ENCODE results near the gene TRMU.

The TRMU gene

DNA sequence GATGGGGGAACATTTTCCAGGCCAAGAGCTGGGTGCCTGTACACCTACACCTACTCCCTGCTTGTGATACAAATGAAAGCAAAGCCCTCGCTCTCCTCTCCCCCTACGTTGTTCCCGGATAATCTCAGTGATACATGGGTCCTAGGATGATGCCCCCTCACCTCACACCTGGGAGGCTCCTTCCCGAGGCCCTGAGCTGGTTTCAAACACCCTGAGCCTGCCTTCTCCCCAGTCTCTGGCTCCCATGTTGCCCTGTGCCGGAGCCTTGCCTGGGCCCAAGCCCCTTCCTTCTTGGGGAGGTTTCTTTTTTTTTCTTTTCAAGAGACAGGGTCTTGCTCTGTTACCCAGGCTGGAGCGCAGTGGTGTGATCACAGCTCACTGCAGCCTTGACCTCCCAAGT lies 23.3 kb downstream of the TRMU start:
- DNase-seq = no peak

DNA sequence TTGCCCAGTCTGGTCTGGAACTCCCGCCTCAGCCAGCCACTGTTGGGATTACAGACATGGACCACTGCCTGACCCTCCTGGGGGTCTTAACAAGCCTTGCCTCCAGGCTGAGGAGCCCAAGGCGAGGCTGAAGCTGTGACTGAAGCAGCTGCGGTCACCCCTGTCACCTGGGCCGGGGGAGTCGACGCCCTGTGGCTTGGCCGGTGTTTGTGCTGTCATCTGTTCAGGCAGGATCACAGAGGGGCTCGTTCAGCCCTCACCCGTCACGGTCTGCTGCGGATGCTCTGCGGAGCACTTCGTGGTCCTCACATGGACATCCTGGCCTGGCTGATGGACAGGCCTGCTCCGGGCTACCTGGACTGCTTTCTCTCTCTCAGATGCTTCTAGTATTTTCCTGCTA lies 23.8 kb downstream of the TRMU start:
- no peak for DNase-seq

GRCh38 chr22:46360097-46360496 lies 24.6 kb downstream of the TRMU start:
- no peak for DNase-seq

DNA sequence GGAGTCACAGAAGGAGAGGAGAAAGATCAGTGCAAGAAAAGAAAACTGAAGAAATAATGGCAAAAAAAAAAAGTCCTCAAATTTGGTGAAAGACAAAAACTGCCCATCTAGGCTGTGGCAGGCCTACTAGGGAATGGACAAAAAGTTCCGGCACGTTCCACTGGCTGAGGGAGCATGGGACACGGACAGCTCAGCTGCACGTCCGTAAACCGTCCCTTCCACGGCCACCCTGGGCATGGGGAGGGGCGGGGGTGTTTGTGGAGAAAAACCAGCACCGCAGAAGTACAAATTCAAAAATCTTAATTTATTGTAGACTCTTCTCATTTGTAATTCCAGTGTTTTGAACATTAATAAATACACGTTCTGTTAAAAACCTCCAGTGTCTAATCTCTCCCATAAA lies 25.4 kb downstream of the TRMU start:
- DNase-seq = no peak

GRCh38 chr22:46361826-46362202 lies 26.3 kb downstream of the TRMU start:
- DNase-seq = no peak

DNA sequence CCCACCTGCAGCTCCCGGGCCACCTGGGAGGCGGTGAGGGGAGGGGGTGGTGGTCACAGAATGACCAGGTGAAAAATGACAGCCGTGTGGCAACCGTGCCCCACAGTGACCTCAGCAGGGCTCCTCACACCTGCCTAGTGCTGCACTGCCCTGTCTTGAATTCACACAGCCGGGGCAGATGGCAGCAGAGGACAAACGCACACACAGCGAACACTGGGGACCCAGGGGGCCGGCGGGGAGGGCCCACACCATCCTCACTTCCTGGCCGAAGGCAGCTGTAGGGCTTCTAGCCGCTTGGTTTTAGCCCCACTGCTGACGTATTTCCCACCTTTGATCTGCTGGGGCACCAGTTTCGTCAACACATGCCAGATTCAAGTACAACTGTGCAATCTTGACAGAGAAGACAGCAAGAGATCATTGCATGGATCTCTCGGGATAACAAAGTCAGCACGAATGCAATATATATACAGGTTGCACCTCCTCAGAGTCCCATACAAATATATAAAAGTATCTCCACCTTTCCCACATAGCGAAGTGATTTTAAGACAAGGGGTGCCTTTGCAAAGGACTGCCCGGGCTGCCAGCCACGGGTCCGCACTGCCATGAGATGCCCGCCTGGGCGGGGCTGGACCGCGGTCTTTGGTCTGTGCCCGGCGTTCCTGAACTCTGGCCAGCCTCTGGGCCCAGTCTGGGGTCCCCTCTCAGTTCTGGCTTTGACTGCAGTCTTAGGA lies 26.9 kb downstream of the TRMU start:
- DNase-seq = no peak

GRCh38 chr22:46362934-46363515 lies 27.5 kb downstream of the TRMU start:
- no peak for DNase-seq

- no peak for DNase-seq
Observed at GRCh38 chr22:46363611-46364321, 28.3 kb downstream of the TRMU start.

- no peak for DNase-seq
Observed at GRCh38 chr22:46364341-46365165, 29.0 kb downstream of the TRMU start.

GRCh38 chr22:46365166-46365624 lies 29.7 kb downstream of the TRMU start:
- DNase-seq = no peak

GRCh38 chr22:46366327-46366731 lies 30.8 kb downstream of the TRMU start:
- no peak for DNase-seq

- peak; percentile 29 for DNase-seq
Observed at GRCh38 chr22:46366801-46367706, 31.5 kb downstream of the TRMU start.

DNA sequence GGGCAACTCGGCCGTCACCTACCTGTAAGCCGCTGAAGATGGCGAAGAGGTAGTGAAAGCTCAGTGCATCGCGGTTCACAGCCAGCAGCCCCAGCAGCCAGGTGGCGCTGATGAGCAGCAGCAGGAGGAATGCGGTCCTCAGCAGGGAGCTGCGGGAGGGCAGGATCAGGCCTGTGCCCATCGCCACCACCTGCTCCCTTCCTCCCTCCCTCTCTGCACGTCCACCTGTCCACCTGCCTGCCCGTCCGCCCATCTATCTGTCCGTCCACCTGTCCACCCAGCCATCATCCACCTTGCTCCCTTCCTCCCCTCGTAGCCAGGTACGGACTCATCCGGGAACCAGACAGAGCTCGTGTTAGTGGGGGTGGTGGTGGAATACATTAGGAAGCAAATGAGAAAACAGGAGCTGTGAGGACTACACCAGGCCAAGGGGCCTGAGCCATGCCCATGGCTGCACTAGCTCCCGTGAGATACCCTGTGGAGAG lies 32.2 kb downstream of the TRMU start:
- DNase-seq = peak; percentile 71

GRCh38 chr22:46368422-46368821 lies 32.9 kb downstream of the TRMU start:
- DNase-seq = no peak

- DNase-seq = no peak
Observed at GRCh38 chr22:46368871-46369715, 33.6 kb downstream of the TRMU start.

- no peak for DNase-seq
Observed at GRCh38 chr22:46369716-46370583, 34.4 kb downstream of the TRMU start.

DNA sequence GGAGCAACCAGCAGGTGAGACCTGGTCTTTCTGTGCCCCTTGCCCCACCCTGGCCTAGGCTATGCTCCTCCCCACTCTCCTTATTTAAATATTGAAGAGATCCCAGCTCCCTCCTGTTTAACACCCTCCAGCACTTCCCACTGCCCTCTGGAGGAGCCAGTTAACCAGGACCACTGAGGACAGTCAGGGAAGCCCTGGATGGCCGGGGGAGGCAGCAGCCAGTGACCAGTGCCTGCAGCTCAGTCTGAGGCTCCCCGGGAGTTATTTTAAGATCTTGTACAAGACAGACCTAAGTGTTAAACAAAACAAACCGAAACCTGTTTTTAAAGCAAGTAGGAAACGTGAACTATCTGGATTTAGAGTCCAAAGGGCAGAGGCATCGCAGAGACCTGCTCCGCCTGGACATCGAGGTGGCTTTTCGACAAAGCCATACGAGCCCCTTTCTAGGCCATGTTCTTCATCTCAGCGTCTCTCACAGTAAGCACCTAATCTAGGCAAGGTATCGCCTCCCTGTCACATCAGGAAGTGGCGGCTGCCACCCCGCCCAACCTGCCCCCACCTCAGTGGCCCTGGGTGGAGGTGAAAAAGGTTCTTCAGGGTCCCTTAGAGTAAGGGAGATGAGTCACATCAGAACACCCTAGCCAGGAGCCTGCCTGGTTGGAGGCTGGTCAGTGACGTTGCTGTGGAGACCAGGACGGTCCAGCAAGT lies 35.2 kb downstream of the TRMU start:
- peak; percentile 22 for DNase-seq

- DNase-seq = no peak
Observed at GRCh38 chr22:46371623-46372226, 36.2 kb downstream of the TRMU start.

DNA sequence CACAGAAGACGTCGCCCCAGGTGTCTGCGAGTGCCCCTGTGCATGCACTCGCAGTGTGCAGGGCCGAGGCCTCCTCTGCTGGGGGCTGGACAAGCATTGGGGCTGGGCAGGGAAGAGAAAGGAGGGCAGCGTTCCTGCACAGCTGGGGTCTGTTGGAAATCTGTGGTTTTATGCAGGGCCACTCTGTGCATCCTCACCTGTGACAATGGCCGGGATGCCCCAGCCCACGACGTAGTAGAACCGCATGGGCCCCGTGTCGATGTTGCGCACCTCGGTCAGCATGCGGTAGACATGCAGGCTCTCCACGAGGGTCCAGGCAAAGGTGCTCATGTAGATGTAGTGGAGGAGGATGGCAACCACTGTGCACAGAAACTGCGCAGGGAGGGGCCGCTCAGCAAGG lies 37.2 kb downstream of the TRMU start:
- DNase-seq = no peak
